HepG2 (cell line): Measurements from ENCODE around the gene LIF. TPM values are rescaled to one million over a fixed set of nuclear protein-coding genes. Genes with fewer than 3 reads are reported as not detected.
A peak's percentile ranks its signal among the peaks of the same experiment; 100 is the strongest.

Experiments used
- ATAC-seq: fragments of 200-7000 bp; cut with Tn5 transposase; 3 replicates; pipeline ENCODE4 v1.9.1; 2020; ENCODE audit warnings: mild to moderate bottlenecking, moderate library complexity
- BruUV-seq: library from RNA; stranded (reverse); fragments of 400-500 nt; replicated peaks from 2 replicates; lab custom pipeline; 2021; lab: Mats Ljungman, UMichigan
- CTCF ChIA-PET: fragments of 300-600 bp; formaldehyde crosslinking; extraction: SDS; loops from one replicate; lab custom pipeline; 2021; ENCODE audit warnings: low total read pairs, inconsistent platforms, low intra/inter-chr PET ratio; lab: Yijun Ruan, JAX
- POLR2A ChIA-PET: fragments of 350-600 bp; sonication (Branson Sonifier 250); formaldehyde crosslinking; loops from one replicate; lab custom pipeline; 2020; ENCODE audit warnings: antibody characterized with exemption, inconsistent platforms; lab: Yijun Ruan, JAX
- DNase-seq: peaks from one replicate; pipeline ENCODE4 v3.0.0-alpha.2; 2015; ENCODE audit warnings: low spot score
- FAIRE-seq: peaks from 3 replicates; lab custom pipeline; 2011; peaks lifted over from hg19 to GRCh38; lab: Jason Lieb, UNC
- H2AFZ ChIP-seq: one replicate; pipeline ENCODE4 v1.6.1; 2011; ENCODE audit warnings: low read length, inconsistent platforms
- H3K27ac ChIP-seq: fragments of 300-600 bp; 3 replicates; pipeline ENCODE4 v1.8.0; 2011; ENCODE audit warnings: mixed run types, mild to moderate bottlenecking, mixed read lengths, low read length, inconsistent platforms; ENCODE audit not compliant: insufficient read depth; ENCODE audit errors: extremely low read length
- H3K27me3 ChIP-seq, 2 experiments: fragments of 200-600 bp in 1 of 2; 2 replicates in 1 of 2; 3 replicates in 1 of 2; pipeline versions ENCODE4 v1.6.0 to v1.8.0; 2011; ENCODE audit warnings: low read length in 2 of 2, mild to moderate bottlenecking in 2 of 2, moderate library complexity in 2 of 2, inconsistent platforms in 1 of 2; ENCODE audit not compliant: insufficient read depth in 2 of 2, control insufficient read depth in 1 of 2
- H3K36me3 ChIP-seq, 2 experiments: fragments of 200-600 bp in 1 of 2; replicated peaks in 1 of 2; 2 replicates in 1 of 2; 3 replicates in 1 of 2; pipeline versions ENCODE4 v1.5.1 to v1.8.0; 2011; ENCODE audit warnings: low read length in 2 of 2, inconsistent platforms in 1 of 2; ENCODE audit not compliant: insufficient read depth in 2 of 2, control insufficient read depth in 1 of 2
- H3K4me1 ChIP-seq: 2 replicates; pipeline ENCODE4 v1.5.1; 2012; ENCODE audit warnings: low read length, inconsistent platforms; ENCODE audit not compliant: insufficient read depth
- H3K4me2 ChIP-seq: 2 replicates; pipeline ENCODE4 v1.6.0; 2011; ENCODE audit warnings: low read depth, low read length, inconsistent platforms
- H3K4me3 ChIP-seq, 3 experiments: fragments of 200-600 bp in 1 of 3; sonication (generic), shearing (Covaris generic) in 1 of 3; replicated peaks in 1 of 3; 2 replicates each; pipeline ENCODE4 v1.5.1; 2011 to 2016; ENCODE audit warnings: low read length in 3 of 3, inconsistent platforms in 2 of 3, low read depth in 2 of 3, mild to moderate bottlenecking in 2 of 3, control low read depth in 1 of 3, mixed read lengths in 1 of 3; ENCODE audit not compliant: insufficient read depth in 1 of 3
- H3K79me2 ChIP-seq: one replicate; pipeline ENCODE4 v1.6.1; 2011; ENCODE audit warnings: low read length, inconsistent platforms; ENCODE audit not compliant: insufficient read depth
- H3K9ac ChIP-seq: 2 replicates; pipeline ENCODE4 v1.6.0; 2011; ENCODE audit warnings: mild to moderate bottlenecking, low read depth, low read length, inconsistent platforms; ENCODE audit not compliant: insufficient read depth
- H3K9me3 ChIP-seq: 2 replicates; pipeline ENCODE4 v1.5.1; 2012; ENCODE audit warnings: mild to moderate bottlenecking, low read length
- H4K20me1 ChIP-seq: 2 replicates; pipeline ENCODE4 v1.6.0; 2011; ENCODE audit warnings: inconsistent platforms, mild to moderate bottlenecking, low read length, moderate library complexity; ENCODE audit not compliant: insufficient read depth
- GATAD2A ChIP-seq: IDR thresholded peaks from 2 replicates; pipeline ENCODE4 v1.6.1; 2016
- HDAC2 ChIP-seq: sonication (generic); formaldehyde crosslinking; IDR thresholded peaks from 2 replicates; pipeline ENCODE4 v1.4.0; 2020; ENCODE audit warnings: missing genetic modification reagents
- HNF4A ChIP-seq: sonication (generic); formaldehyde crosslinking; IDR thresholded peaks from 2 replicates; pipeline ENCODE4 v1.4.0; 2020; ENCODE audit warnings: missing genetic modification reagents
- PITX1 ChIP-seq: sonication (generic); formaldehyde crosslinking; IDR thresholded peaks from 2 replicates; pipeline ENCODE4 v1.5.1; 2020; ENCODE audit warnings: mild to moderate bottlenecking, missing genetic modification reagents
- RORA ChIP-seq: sonication (generic); formaldehyde crosslinking; IDR thresholded peaks from 2 replicates; pipeline ENCODE4 v1.5.0; 2020; ENCODE audit warnings: mild to moderate bottlenecking, missing genetic modification reagents, moderate library complexity
- SOX5 ChIP-seq: IDR thresholded peaks from 2 replicates; pipeline ENCODE4 v1.6.1; 2016; ENCODE audit warnings: borderline replicate concordance
- WGBS: methylation state at CpG from one replicate; pipeline ENCODE4 v1.1.6; 2017; ENCODE audit warnings: low lambda C conversion rate; 5-methylcytosine and 5-hydroxymethylcytosine counted together
- in situ Hi-C: cut with HindIII; loops from 2 replicates; pipeline ENCODE4 v1.10.0; 2017; ENCODE audit warnings: low pct_unique_long_range_greater_than_20kb; ENCODE audit not compliant: extremely low pct_ligation_motif_present
- intact Hi-C: fragments of 100-400 bp; cut with micrococcal nuclease; formaldehyde crosslinking; loops from one replicate; pipeline ENCODE4 v1.10.0; 2022; ENCODE audit not compliant: unreplicated experiment
- polyA plus RNA-seq, 8 experiments: library from polyadenylated mRNA; depleted of rRNA in 3 of 8; stranded (reverse) in 7 of 8; unstranded in 1 of 8; fragments of >200 nt; fragmentation: Illumina TruSeq in 4 of 8; extraction: Trizol in 4 of 8; gene quantifications; 2 replicates each; pipeline versions ENCODE4 v1.2.1 to v1.2.3, GENCODE V29; 2011 to 2016; ENCODE audit warnings: low read depth in 4 of 8, missing spikeins in 1 of 8, mixed read lengths in 1 of 8; ENCODE audit not compliant: insufficient read depth in 1 of 8
- total RNA-seq, 5 experiments: library from RNA; depleted of rRNA; stranded (reverse); fragments of >200 nt; fragmentation: Illumina TruSeq; extraction: Trizol; gene quantifications; 2 replicates each; pipeline ENCODE4 v1.2.3, GENCODE V29; 2016; ENCODE audit warnings: low read depth in 1 of 5
- TF ChIP-seq, protein P1 (sequence below): sonication (generic); formaldehyde crosslinking; IDR thresholded peaks from 2 replicates; pipeline ENCODE4 v1.4.0; 2020; ENCODE audit warnings: missing genetic modification reagents
- TF ChIP-seq, protein P2 (sequence below): IDR thresholded peaks from 2 replicates; pipeline ENCODE4 v1.4.0; 2020; ENCODE audit warnings: mild to moderate bottlenecking, missing genetic modification reagents
- TF ChIP-seq, protein P3 (sequence below): sonication (generic); formaldehyde crosslinking; IDR thresholded peaks from 2 replicates; pipeline ENCODE4 v1.8.0; 2022; ENCODE audit warnings: missing genetic modification reagents, low read depth, mild to moderate bottlenecking, borderline replicate concordance
- TF ChIP-seq, protein P4 (sequence below): sonication (generic); formaldehyde crosslinking; IDR thresholded peaks from 2 replicates; pipeline ENCODE4; 2020; ENCODE audit warnings: missing genetic modification reagents, mild to moderate bottlenecking, borderline replicate concordance
- TF ChIP-seq, protein P5 (sequence below): IDR thresholded peaks from 2 replicates; pipeline ENCODE4 v1.6.1; 2012; ENCODE audit warnings: low read depth, low read length, improper control_type of control experiment

The LIF gene
- total and polyA plus RNA-seq, 2 of the 13 experiments (the other 11 are each of a cell fraction or from before 2014, with no cell fraction given), result 3.6 to 8.5 TPM

DNA sequence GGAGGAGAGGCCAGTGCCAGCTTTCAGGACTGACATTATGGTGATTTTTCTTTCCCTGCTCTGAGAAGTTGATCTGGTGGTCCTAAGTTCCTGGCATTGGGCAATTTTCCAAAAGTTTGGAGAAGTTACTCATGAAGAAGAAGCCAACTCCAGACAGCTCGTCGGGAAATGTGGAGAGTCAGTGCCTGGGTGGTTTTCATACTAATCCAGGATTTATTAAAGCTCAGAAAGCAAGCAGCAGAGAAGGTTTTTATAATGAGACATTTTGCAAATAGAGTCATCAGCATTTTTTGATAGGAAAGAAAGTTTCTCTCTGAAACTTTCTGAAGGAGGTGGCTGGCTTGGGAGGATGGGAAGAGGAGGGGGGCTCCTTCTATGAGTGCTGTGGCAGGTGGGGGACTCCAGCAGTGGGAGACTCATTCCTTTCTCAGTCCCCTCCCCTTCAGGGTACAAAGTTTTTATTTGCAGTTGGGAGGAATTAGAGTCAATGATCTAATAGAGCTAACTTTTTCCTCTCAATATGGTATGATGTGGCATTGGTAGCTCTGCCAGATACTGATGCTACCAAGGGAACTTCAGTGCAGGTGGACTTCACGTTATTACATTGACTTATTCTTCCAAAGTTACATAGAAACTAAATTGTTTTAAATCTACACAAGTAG, 55.4 kb downstream of the LIF start:
- peak overlapping the region; percentile 23 for H3K27ac ChIP-seq
- in situ Hi-C loops (no loop called here), intact Hi-C loops (no loop called here)
- H3K27me3 ChIP-seq, result no peaks in the 10 kb centered on the region
- no peaks in the 10 kb centered on the region for H3K79me2 ChIP-seq
- DNase-seq (peak; percentile 71), FAIRE-seq (no peak), ATAC-seq (peak; percentile 57)
- H3K4me2 ChIP-seq, result 0 out of 2 replicates have a peak overlapping the region, but pooled peaks have one; percentile 8
- ChIA-PET CTCF (no interaction called here), POLR2A (interaction anchor here (0.9 to 1.2 kb wide), 2 partner anchors 18 to 21 kb away, joined by 4 to 7 read pairs; no protein-coding TSS in a partner anchor)
- H3K4me1 ChIP-seq, result peaks cover 100% of the 10 kb centered on the region
- H3K36me3 ChIP-seq, result no peaks in the 10 kb centered on the region
- H3K9ac ChIP-seq, result no peak overlapping the region
- no peak overlapping the region for H2AFZ ChIP-seq
- H4K20me1 ChIP-seq, result no peaks in the 10 kb centered on the region
- no TSS peak for BruUV-seq
- no peaks in the 10 kb centered on the region for H3K9me3 ChIP-seq
- WGBS, result 49% methylated on average over 3 of the region's 3 CpGs
- no peak overlapping the region for H3K4me3 ChIP-seq
- TF ChIP-seq, protein P1, sequence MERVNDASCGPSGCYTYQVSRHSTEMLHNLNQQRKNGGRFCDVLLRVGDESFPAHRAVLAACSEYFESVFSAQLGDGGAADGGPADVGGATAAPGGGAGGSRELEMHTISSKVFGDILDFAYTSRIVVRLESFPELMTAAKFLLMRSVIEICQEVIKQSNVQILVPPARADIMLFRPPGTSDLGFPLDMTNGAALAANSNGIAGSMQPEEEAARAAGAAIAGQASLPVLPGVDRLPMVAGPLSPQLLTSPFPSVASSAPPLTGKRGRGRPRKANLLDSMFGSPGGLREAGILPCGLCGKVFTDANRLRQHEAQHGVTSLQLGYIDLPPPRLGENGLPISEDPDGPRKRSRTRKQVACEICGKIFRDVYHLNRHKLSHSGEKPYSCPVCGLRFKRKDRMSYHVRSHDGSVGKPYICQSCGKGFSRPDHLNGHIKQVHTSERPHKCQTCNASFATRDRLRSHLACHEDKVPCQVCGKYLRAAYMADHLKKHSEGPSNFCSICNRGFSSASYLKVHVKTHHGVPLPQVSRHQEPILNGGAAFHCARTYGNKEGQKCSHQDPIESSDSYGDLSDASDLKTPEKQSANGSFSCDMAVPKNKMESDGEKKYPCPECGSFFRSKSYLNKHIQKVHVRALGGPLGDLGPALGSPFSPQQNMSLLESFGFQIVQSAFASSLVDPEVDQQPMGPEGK (CRISPR knock-in tag), result peak; percentile 38; the same call in 1 of the 2 replicates
- TF ChIP-seq, protein P2, sequence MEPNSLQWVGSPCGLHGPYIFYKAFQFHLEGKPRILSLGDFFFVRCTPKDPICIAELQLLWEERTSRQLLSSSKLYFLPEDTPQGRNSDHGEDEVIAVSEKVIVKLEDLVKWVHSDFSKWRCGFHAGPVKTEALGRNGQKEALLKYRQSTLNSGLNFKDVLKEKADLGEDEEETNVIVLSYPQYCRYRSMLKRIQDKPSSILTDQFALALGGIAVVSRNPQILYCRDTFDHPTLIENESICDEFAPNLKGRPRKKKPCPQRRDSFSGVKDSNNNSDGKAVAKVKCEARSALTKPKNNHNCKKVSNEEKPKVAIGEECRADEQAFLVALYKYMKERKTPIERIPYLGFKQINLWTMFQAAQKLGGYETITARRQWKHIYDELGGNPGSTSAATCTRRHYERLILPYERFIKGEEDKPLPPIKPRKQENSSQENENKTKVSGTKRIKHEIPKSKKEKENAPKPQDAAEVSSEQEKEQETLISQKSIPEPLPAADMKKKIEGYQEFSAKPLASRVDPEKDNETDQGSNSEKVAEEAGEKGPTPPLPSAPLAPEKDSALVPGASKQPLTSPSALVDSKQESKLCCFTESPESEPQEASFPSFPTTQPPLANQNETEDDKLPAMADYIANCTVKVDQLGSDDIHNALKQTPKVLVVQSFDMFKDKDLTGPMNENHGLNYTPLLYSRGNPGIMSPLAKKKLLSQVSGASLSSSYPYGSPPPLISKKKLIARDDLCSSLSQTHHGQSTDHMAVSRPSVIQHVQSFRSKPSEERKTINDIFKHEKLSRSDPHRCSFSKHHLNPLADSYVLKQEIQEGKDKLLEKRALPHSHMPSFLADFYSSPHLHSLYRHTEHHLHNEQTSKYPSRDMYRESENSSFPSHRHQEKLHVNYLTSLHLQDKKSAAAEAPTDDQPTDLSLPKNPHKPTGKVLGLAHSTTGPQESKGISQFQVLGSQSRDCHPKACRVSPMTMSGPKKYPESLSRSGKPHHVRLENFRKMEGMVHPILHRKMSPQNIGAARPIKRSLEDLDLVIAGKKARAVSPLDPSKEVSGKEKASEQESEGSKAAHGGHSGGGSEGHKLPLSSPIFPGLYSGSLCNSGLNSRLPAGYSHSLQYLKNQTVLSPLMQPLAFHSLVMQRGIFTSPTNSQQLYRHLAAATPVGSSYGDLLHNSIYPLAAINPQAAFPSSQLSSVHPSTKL (CRISPR knock-in tag), result peak; percentile 40; the same call in 1 of the 2 replicates
- TF ChIP-seq, protein P3, sequence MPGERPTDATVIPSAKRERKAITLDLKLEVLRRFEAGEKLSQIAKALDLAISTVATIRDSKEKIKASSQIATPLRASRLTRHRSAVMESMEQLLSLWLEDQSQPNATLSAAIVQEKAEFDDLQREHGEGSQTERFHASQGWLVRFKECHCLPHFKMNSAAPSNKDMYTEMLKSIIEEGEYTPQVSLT (CRISPR knock-in tag), result no peak
- peak; percentile 25; the same call in 1 of the 2 replicates for TF ChIP-seq SOX5 (CRISPR knock-in tag)
- 0 out of 2 replicates have a peak, but pooled peaks have one; percentile 17 for TF ChIP-seq GATAD2A (CRISPR knock-in tag)
- no peak for TF ChIP-seq HDAC2 (CRISPR knock-in tag)
- TF ChIP-seq PITX1 (CRISPR knock-in tag), result no peak
- peak; percentile 38; the same call in 1 of the 2 replicates for TF ChIP-seq HNF4A (CRISPR knock-in tag)
- TF ChIP-seq, protein P4, sequence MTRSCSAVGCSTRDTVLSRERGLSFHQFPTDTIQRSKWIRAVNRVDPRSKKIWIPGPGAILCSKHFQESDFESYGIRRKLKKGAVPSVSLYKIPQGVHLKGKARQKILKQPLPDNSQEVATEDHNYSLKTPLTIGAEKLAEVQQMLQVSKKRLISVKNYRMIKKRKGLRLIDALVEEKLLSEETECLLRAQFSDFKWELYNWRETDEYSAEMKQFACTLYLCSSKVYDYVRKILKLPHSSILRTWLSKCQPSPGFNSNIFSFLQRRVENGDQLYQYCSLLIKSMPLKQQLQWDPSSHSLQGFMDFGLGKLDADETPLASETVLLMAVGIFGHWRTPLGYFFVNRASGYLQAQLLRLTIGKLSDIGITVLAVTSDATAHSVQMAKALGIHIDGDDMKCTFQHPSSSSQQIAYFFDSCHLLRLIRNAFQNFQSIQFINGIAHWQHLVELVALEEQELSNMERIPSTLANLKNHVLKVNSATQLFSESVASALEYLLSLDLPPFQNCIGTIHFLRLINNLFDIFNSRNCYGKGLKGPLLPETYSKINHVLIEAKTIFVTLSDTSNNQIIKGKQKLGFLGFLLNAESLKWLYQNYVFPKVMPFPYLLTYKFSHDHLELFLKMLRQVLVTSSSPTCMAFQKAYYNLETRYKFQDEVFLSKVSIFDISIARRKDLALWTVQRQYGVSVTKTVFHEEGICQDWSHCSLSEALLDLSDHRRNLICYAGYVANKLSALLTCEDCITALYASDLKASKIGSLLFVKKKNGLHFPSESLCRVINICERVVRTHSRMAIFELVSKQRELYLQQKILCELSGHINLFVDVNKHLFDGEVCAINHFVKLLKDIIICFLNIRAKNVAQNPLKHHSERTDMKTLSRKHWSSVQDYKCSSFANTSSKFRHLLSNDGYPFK (CRISPR knock-in tag), result no peak
- TF ChIP-seq, protein P5, sequence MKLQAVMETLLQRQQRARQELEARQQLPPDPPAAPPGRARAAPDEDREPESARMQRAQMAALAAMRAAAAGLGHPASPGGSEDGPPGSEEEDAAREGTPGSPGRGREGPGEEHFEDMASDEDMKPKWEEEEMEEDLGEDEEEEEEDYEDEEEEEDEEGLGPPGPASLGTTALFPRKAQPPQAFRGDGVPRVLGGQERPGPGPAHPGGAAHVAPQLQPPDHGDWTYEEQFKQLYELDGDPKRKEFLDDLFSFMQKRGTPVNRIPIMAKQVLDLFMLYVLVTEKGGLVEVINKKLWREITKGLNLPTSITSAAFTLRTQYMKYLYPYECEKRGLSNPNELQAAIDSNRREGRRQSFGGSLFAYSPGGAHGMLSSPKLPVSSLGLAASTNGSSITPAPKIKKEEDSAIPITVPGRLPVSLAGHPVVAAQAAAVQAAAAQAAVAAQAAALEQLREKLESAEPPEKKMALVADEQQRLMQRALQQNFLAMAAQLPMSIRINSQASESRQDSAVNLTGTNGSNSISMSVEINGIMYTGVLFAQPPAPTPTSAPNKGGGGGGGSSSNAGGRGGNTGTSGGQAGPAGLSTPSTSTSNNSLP, result peak; percentile 61; the same call in 1 of the 2 replicates
- TF ChIP-seq RORA (CRISPR knock-in tag), result no peak
